Ovary (tissue), 3 donors: ENCODE results near the gene RAB4A.

ENCODE experiments used
- EP300 ChIP-seq: sonication (generic); formaldehyde crosslinking; IDR thresholded peaks from one replicate; pipeline ENCODE4 v1.6.1; 2017; ENCODE audit warnings: antibody characterized with exemption
- TF ChIP-seq, protein P1 (sequence below), 3 donors: fragments of 450-650 bp in 2 of 3; fragments of 200-600 bp in 1 of 3; IDR thresholded peaks; one replicate each; pipeline versions ENCODE4 v1.5.1 to v1.8.0; 2016 to 2022; ENCODE audit warnings: antibody characterized with exemption in 3 of 3, mild to moderate bottlenecking in 1 of 3
- donor health status: DM: no; HTN: no; CAD: no.

DNA sequence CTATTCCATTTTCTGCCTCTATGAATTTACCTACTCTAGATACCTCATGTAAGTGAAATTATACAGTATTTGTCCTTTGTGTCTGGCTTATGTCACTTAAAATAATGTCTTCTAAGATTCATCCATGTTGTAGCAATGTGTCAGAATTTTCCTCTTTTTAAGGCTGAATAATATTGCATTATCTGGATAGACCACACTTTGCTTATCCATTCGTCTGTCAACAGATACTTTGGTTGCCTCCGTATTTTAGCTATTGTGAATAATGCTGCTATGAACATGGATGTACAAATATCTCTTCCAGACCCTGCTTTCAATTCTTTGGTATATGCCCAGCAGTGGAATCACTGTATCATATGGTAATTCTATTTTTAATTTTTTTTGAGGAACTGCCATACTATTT, 82.1 kb downstream of the RAB4A start:
- TF ChIP-seq EP300: no peak
- TF ChIP-seq, protein P1, sequence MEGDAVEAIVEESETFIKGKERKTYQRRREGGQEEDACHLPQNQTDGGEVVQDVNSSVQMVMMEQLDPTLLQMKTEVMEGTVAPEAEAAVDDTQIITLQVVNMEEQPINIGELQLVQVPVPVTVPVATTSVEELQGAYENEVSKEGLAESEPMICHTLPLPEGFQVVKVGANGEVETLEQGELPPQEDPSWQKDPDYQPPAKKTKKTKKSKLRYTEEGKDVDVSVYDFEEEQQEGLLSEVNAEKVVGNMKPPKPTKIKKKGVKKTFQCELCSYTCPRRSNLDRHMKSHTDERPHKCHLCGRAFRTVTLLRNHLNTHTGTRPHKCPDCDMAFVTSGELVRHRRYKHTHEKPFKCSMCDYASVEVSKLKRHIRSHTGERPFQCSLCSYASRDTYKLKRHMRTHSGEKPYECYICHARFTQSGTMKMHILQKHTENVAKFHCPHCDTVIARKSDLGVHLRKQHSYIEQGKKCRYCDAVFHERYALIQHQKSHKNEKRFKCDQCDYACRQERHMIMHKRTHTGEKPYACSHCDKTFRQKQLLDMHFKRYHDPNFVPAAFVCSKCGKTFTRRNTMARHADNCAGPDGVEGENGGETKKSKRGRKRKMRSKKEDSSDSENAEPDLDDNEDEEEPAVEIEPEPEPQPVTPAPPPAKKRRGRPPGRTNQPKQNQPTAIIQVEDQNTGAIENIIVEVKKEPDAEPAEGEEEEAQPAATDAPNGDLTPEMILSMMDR (IDR thresholded peaks at IDR 0.05): no peak
